ENCODE data around the gene CDRT15.
A peak's percentile ranks its signal among the peaks of the same experiment; 100 is the strongest.

Gene CDRT15

GRCh38 chr17:14198013-14198412 is 38.6 kb downstream of the CDRT15 start:
- H3K4ac ChIP-seq (ENCODE audit: low read length), result no peak overlapping the region
- DNase-seq (ENCODE audit: low spot score), result no peak
- H3K36me3 ChIP-seq (replicated peaks in 1 of 2; ENCODE audit: control insufficient read depth in 2 of 2, insufficient read depth in 2 of 2, low read length in 2 of 2), result peaks cover 0 to 3% of the 10 kb centered on the region in 2 donors
- no peak overlapping the region for H3K14ac ChIP-seq (ENCODE audit: low read length)
- no peaks in the 10 kb centered on the region for H3K79me1 ChIP-seq (ENCODE audit: low read depth, low read length)
- H3K4me3 ChIP-seq (ENCODE audit: low read length in 2 of 2), result no peak overlapping the region
- H3K9ac ChIP-seq (ENCODE audit: low read depth, low read length, poor library complexity), result no peak overlapping the region
- H2BK15ac ChIP-seq (ENCODE audit: low read length), result no peak overlapping the region
- no peak overlapping the region for H4K8ac ChIP-seq (ENCODE audit: low read depth, low read length)
- peaks cover 2 to 5% of the 10 kb centered on the region in 2 donors for H3K4me1 ChIP-seq (ENCODE audit: control insufficient read depth in 2 of 2, insufficient read depth in 1 of 2, low read depth in 1 of 2, low read length in 2 of 2)
- H3K27me3 ChIP-seq (ENCODE audit: control insufficient read depth in 3 of 3, insufficient read depth in 3 of 3, low read depth in 1 of 3, low read length in 3 of 3), result no peaks in the 10 kb centered on the region
- no peak overlapping the region for H3K23ac ChIP-seq (ENCODE audit: low read depth, low read length, poor library complexity)
- H4K91ac ChIP-seq (ENCODE audit: low read depth, low read length, poor library complexity), result no peak overlapping the region
- H2AK5ac ChIP-seq (ENCODE audit: low read depth, low read length), result no peak overlapping the region
- no peak overlapping the region for H3K27ac ChIP-seq (replicated peaks; ENCODE audit: low read length)
- no CpG with 5 or more reads among the region's 6 CpGs for WGBS, 2 donors (ENCODE audit: extremely low coverage in 2 of 2, insufficient read length in 2 of 2, insufficient replicate concordance in 1 of 2)
- no peak overlapping the region for H2BK5ac ChIP-seq (ENCODE audit: low read length)
- no peak overlapping the region for H3K4me2 ChIP-seq (ENCODE audit: insufficient read depth, low read length, poor library complexity, severe bottlenecking)
- no peak overlapping the region for H2AFZ ChIP-seq (ENCODE audit: low read length)
- H3K18ac ChIP-seq (ENCODE audit: low read length), result no peak overlapping the region
- H2BK120ac ChIP-seq (ENCODE audit: low read depth, low read length), result no peak overlapping the region
- H2BK12ac ChIP-seq (ENCODE audit: low read length), result no peak overlapping the region
- H3K9me3 ChIP-seq (replicated peaks in 1 of 2; ENCODE audit: control insufficient read depth in 2 of 2, insufficient read depth in 1 of 2, low read depth in 1 of 2, low read length in 2 of 2), result no peaks in the 10 kb centered on the region

- Histone ChIP-seq H3K4ac (ENCODE audit: low read length) (no peak overlapping the region), H3K9me3 (replicated peaks in 1 of 2; ENCODE audit: control insufficient read depth in 2 of 2, insufficient read depth in 1 of 2, low read depth in 1 of 2, low read length in 2 of 2) (no peaks in the 10 kb centered on the region), H4K91ac (ENCODE audit: low read depth, low read length, poor library complexity) (no peak overlapping the region), H3K23ac (ENCODE audit: low read depth, low read length, poor library complexity) (no peak overlapping the region), H3K9ac (ENCODE audit: low read depth, low read length, poor library complexity) (no peak overlapping the region), H3K4me3 (ENCODE audit: low read length in 2 of 2) (no peak overlapping the region), H3K4me2 (ENCODE audit: insufficient read depth, low read length, poor library complexity, severe bottlenecking) (no peak overlapping the region), H3K14ac (ENCODE audit: low read length) (no peak overlapping the region), H3K18ac (ENCODE audit: low read length) (no peak overlapping the region), H2AK5ac (ENCODE audit: low read depth, low read length) (no peak overlapping the region), H2BK120ac (ENCODE audit: low read depth, low read length) (no peak overlapping the region), H2AFZ (ENCODE audit: low read length) (no peak overlapping the region), H2BK12ac (ENCODE audit: low read length) (no peak overlapping the region), H3K36me3 (replicated peaks in 1 of 2; ENCODE audit: control insufficient read depth in 2 of 2, insufficient read depth in 2 of 2, low read length in 2 of 2) (peaks cover 0 to 3% of the 10 kb centered on the region in 2 donors), H3K27ac (replicated peaks; ENCODE audit: low read length) (no peak overlapping the region), H2BK15ac (ENCODE audit: low read length) (no peak overlapping the region), H4K8ac (ENCODE audit: low read depth, low read length) (no peak overlapping the region), H3K4me1 (ENCODE audit: control insufficient read depth in 2 of 2, insufficient read depth in 1 of 2, low read depth in 1 of 2, low read length in 2 of 2) (peaks cover 2 to 5% of the 10 kb centered on the region in 2 donors), H3K27me3 (ENCODE audit: control insufficient read depth in 3 of 3, insufficient read depth in 3 of 3, low read depth in 1 of 3, low read length in 3 of 3) (no peaks in the 10 kb centered on the region), H3K79me1 (ENCODE audit: low read depth, low read length) (no peaks in the 10 kb centered on the region), H2BK5ac (ENCODE audit: low read length) (no peak overlapping the region)
- no peak for DNase-seq (ENCODE audit: low spot score)
- no CpG with 5 or more reads among the region's 4 CpGs for WGBS, 2 donors (ENCODE audit: extremely low coverage in 2 of 2, insufficient read length in 2 of 2, insufficient replicate concordance in 1 of 2)
Observed at GRCh38 chr17:14197586-14197985, 39.1 kb downstream of the CDRT15 start.

GRCh38 chr17:14197057-14197456 is 39.6 kb downstream of the CDRT15 start:
- H3K23ac ChIP-seq (ENCODE audit: low read depth, low read length, poor library complexity), result no peak overlapping the region
- H3K9ac ChIP-seq (ENCODE audit: low read depth, low read length, poor library complexity), result no peak overlapping the region
- H3K4me2 ChIP-seq (ENCODE audit: insufficient read depth, low read length, poor library complexity, severe bottlenecking), result no peak overlapping the region
- no peaks in the 10 kb centered on the region for H3K27me3 ChIP-seq (ENCODE audit: control insufficient read depth in 3 of 3, insufficient read depth in 3 of 3, low read depth in 1 of 3, low read length in 3 of 3)
- H2BK15ac ChIP-seq (ENCODE audit: low read length), result no peak overlapping the region
- no peak overlapping the region for H2BK5ac ChIP-seq (ENCODE audit: low read length)
- H3K36me3 ChIP-seq (replicated peaks in 1 of 2; ENCODE audit: control insufficient read depth in 2 of 2, insufficient read depth in 2 of 2, low read length in 2 of 2), result peaks cover 0 to 3% of the 10 kb centered on the region in 2 donors
- no peak overlapping the region for H2BK12ac ChIP-seq (ENCODE audit: low read length)
- H2BK120ac ChIP-seq (ENCODE audit: low read depth, low read length), result no peak overlapping the region
- no peak overlapping the region for H3K4ac ChIP-seq (ENCODE audit: low read length)
- H3K79me1 ChIP-seq (ENCODE audit: low read depth, low read length), result no peaks in the 10 kb centered on the region
- no peak overlapping the region for H4K91ac ChIP-seq (ENCODE audit: low read depth, low read length, poor library complexity)
- DNase-seq (ENCODE audit: low spot score), result no peak
- no peak overlapping the region for H3K18ac ChIP-seq (ENCODE audit: low read length)
- H3K4me3 ChIP-seq (ENCODE audit: low read length in 2 of 2), result no peak overlapping the region
- H3K14ac ChIP-seq (ENCODE audit: low read length), result no peak overlapping the region
- no peak overlapping the region for H2AFZ ChIP-seq (ENCODE audit: low read length)
- H3K9me3 ChIP-seq (replicated peaks in 1 of 2; ENCODE audit: control insufficient read depth in 2 of 2, insufficient read depth in 1 of 2, low read depth in 1 of 2, low read length in 2 of 2), result no peaks in the 10 kb centered on the region
- no peak overlapping the region for H3K27ac ChIP-seq (replicated peaks; ENCODE audit: low read length)
- H2AK5ac ChIP-seq (ENCODE audit: low read depth, low read length), result no peak overlapping the region
- H4K8ac ChIP-seq (ENCODE audit: low read depth, low read length), result no peak overlapping the region
- WGBS, 2 donors (ENCODE audit: extremely low coverage in 2 of 2, insufficient read length in 2 of 2, insufficient replicate concordance in 1 of 2), result no CpG with 5 or more reads among the region's 2 CpGs
- H3K4me1 ChIP-seq (ENCODE audit: control insufficient read depth in 2 of 2, insufficient read depth in 1 of 2, low read depth in 1 of 2, low read length in 2 of 2), result peaks cover 2 to 5% of the 10 kb centered on the region in 2 donors

- no peak overlapping the region for H2AK5ac ChIP-seq (ENCODE audit: low read depth, low read length)
- no peak overlapping the region for H3K4me2 ChIP-seq (ENCODE audit: insufficient read depth, low read length, poor library complexity, severe bottlenecking)
- H3K36me3 ChIP-seq (replicated peaks in 1 of 2; ENCODE audit: control insufficient read depth in 2 of 2, insufficient read depth in 2 of 2, low read length in 2 of 2), result peaks cover 0 to 3% of the 10 kb centered on the region in 2 donors
- no peaks in the 10 kb centered on the region for H3K27me3 ChIP-seq (ENCODE audit: control insufficient read depth in 3 of 3, insufficient read depth in 3 of 3, low read depth in 1 of 3, low read length in 3 of 3)
- H3K4me1 ChIP-seq (ENCODE audit: control insufficient read depth in 2 of 2, insufficient read depth in 1 of 2, low read depth in 1 of 2, low read length in 2 of 2), result peaks cover 2 to 5% of the 10 kb centered on the region in 2 donors
- WGBS, 2 donors (ENCODE audit: extremely low coverage in 2 of 2, insufficient read length in 2 of 2, insufficient replicate concordance in 1 of 2), result no CpG with 5 or more reads among the region's 4 CpGs
- H3K4ac ChIP-seq (ENCODE audit: low read length), result no peak overlapping the region
- H3K27ac ChIP-seq (replicated peaks; ENCODE audit: low read length), result no peak overlapping the region
- no peak overlapping the region for H2BK12ac ChIP-seq (ENCODE audit: low read length)
- H3K79me1 ChIP-seq (ENCODE audit: low read depth, low read length), result no peaks in the 10 kb centered on the region
- no peak overlapping the region for H3K18ac ChIP-seq (ENCODE audit: low read length)
- no peak overlapping the region for H4K91ac ChIP-seq (ENCODE audit: low read depth, low read length, poor library complexity)
- H3K9ac ChIP-seq (ENCODE audit: low read depth, low read length, poor library complexity), result no peak overlapping the region
- no peak overlapping the region for H2BK5ac ChIP-seq (ENCODE audit: low read length)
- H3K14ac ChIP-seq (ENCODE audit: low read length), result no peak overlapping the region
- no peak overlapping the region for H3K23ac ChIP-seq (ENCODE audit: low read depth, low read length, poor library complexity)
- no peak overlapping the region for H4K8ac ChIP-seq (ENCODE audit: low read depth, low read length)
- DNase-seq (ENCODE audit: low spot score), result no peak
- H2AFZ ChIP-seq (ENCODE audit: low read length), result no peak overlapping the region
- peak overlapping the region in 1 of 2 donors; percentile 15 for H3K4me3 ChIP-seq (ENCODE audit: low read length in 2 of 2)
- H3K9me3 ChIP-seq (replicated peaks in 1 of 2; ENCODE audit: control insufficient read depth in 2 of 2, insufficient read depth in 1 of 2, low read depth in 1 of 2, low read length in 2 of 2), result no peaks in the 10 kb centered on the region
- H2BK120ac ChIP-seq (ENCODE audit: low read depth, low read length), result no peak overlapping the region
- H2BK15ac ChIP-seq (ENCODE audit: low read length), result no peak overlapping the region
Observed at GRCh38 chr17:14196377-14196997, 40.2 kb downstream of the CDRT15 start.

Data from neuronal stem cell (in vitro differentiated cells).